Hepatocyte (in vitro differentiated cells): Measurements from ENCODE around the gene GIMAP8. TPM values are rescaled to one million over a fixed set of nuclear protein-coding genes. Genes with fewer than 3 reads are reported as not detected.

Experiments used
- DNase-seq: peaks from one replicate; pipeline ENCODE4 v3.0.0-alpha.2; 2016; ENCODE audit warnings: low spot score
- H2AFZ ChIP-seq: fragments of 200-600 bp; sonication (generic); 2 replicates; pipeline ENCODE4 v1.6.0; 2016; ENCODE audit warnings: antibody characterized with exemption, mild to moderate bottlenecking
- H3K27ac ChIP-seq: fragments of 200-600 bp; sonication (generic); 2 replicates; pipeline ENCODE4 v1.5.1; 2016; ENCODE audit warnings: mild to moderate bottlenecking
- H3K27me3 ChIP-seq: fragments of 200-600 bp; sonication (generic); 2 replicates; pipeline ENCODE4 v1.6.1; 2016
- H3K36me3 ChIP-seq: fragments of 200-600 bp; sonication (generic); replicated peaks from 2 replicates; pipeline ENCODE4 v1.5.1; 2016; ENCODE audit warnings: low read depth; ENCODE audit not compliant: insufficient read depth
- H3K4me1 ChIP-seq: fragments of 200-600 bp; sonication (generic); 2 replicates; pipeline ENCODE4 v1.5.1; 2016; ENCODE audit warnings: mild to moderate bottlenecking, moderate library complexity; ENCODE audit not compliant: insufficient read depth
- H3K4me2 ChIP-seq: fragments of 200-600 bp; sonication (generic); 2 replicates; pipeline ENCODE4 v1.6.0; 2016
- H3K4me3 ChIP-seq: fragments of 200-600 bp; sonication (generic); 2 replicates; pipeline ENCODE4 v1.5.1; 2016; ENCODE audit warnings: mild to moderate bottlenecking
- H3K79me2 ChIP-seq: fragments of 200-600 bp; sonication (generic); 2 replicates; pipeline ENCODE4 v1.6.0; 2017; ENCODE audit warnings: mild to moderate bottlenecking
- H3K9me2 ChIP-seq: fragments of 200-600 bp; sonication (generic); replicated peaks from 2 replicates; pipeline ENCODE4 v1.6.0; 2017; ENCODE audit warnings: mild to moderate bottlenecking; ENCODE audit not compliant: insufficient read depth
- H3K9me3 ChIP-seq: fragments of 200-600 bp; sonication (generic); 2 replicates; pipeline ENCODE4 v1.5.1; 2016; ENCODE audit warnings: low read depth, mild to moderate bottlenecking
- H4K20me1 ChIP-seq: fragments of 200-600 bp; sonication (generic); 2 replicates; pipeline ENCODE4 v1.6.0; 2016; ENCODE audit warnings: mild to moderate bottlenecking; ENCODE audit not compliant: insufficient read depth, poor library complexity, severe bottlenecking
- CTCF ChIP-seq: fragments of 200-600 bp; sonication (generic); IDR thresholded peaks from 2 replicates; pipeline ENCODE4 v1.5.1; 2016; ENCODE audit warnings: antibody characterized with exemption, mild to moderate bottlenecking; ENCODE audit not compliant: poor library complexity
- EZH2 ChIP-seq: fragments of 200-600 bp; sonication (generic); IDR thresholded peaks from 2 replicates; pipeline ENCODE4 v1.6.1; 2016; ENCODE audit warnings: antibody characterized with exemption, mild to moderate bottlenecking, borderline replicate concordance
- EZH2phosphoT487 ChIP-seq: fragments of 200-600 bp; sonication (generic); IDR thresholded peaks from one replicate; pipeline ENCODE4 v1.6.1; 2018; ENCODE audit warnings: antibody characterized with exemption, mild to moderate bottlenecking, low read depth, moderate library complexity; ENCODE audit not compliant: unreplicated experiment, severe bottlenecking
- WGBS: methylation state at CpG from one replicate; pipeline ENCODE4 v1.1.6; 2016; ENCODE audit warnings: low lambda C conversion rate; ENCODE audit errors: missing lambda C conversion rate; 5-methylcytosine and 5-hydroxymethylcytosine counted together
- polyA plus RNA-seq: library from polyadenylated mRNA; unstranded; fragments of >200 nt; fragmentation: Nextera tagmentation; extraction: Ambion mirVana; gene quantifications from 2 replicates; pipeline ENCODE4 v1.2.1, GENCODE V29; 2016
- total RNA-seq: library from RNA; depleted of rRNA; stranded (reverse); fragments of >200 nt; gene quantifications from 2 replicates; pipeline ENCODE4 v1.2.3, GENCODE V29; 2014

Gene GIMAP8
- total and polyA plus RNA-seq, 2 experiments from 2014 or later = 0.10 TPM; not detected in 1

DNA sequence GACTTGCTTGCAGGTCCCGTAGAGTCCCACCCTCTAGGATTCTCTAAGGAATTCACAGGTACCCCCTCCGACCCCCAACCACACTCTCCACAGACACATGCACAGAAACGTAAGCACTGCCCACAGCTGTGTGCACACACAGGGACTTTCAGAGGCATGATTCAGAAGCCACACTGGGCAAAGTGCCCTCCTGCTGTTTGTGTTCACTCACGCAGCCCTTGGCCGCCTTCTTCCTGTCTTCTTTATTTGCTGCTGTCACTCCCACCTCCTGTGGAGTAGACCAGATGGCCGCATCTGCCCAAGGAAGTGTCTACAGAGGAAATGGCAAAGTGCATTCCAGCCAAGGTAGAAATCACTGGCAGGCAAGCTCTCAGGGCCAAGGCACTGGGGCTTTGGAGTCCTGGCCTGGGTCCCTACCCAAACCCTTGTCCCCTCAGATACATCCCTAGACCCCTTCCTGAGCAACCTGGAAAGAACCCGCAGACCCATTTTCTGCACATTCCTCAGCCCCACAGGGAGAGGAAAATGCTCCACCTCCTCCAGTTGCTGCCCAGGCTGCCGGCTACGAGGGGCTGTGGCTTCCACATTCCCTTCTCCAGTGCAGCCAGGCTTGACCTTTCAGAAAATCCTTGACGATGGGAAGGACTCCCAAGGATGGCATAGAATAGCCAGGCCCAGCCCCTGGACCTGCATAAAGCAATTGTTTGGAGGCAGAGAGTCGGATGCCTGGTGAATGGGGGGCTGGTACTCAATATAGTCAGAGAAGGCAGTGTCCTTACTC, 21.6 kb upstream of the GIMAP8 start:
- no peak for DNase-seq
- no peaks in the 10 kb centered on the region for H3K9me3 ChIP-seq
- no peaks in the 10 kb centered on the region for H4K20me1 ChIP-seq
- H3K9me2 ChIP-seq = no peaks in the 10 kb centered on the region
- no peaks in the 10 kb centered on the region for H3K79me2 ChIP-seq
- 49% methylated on average over 11 of the region's 11 CpGs for WGBS
- no peak overlapping the region for H3K27ac ChIP-seq
- no peaks in the 10 kb centered on the region for H3K36me3 ChIP-seq
- no peak overlapping the region for H2AFZ ChIP-seq
- TF ChIP-seq EZH2 (no peak), EZH2phosphoT487 (no peak), CTCF (no peak)
- H3K4me2 ChIP-seq = no peak overlapping the region
- no peaks in the 10 kb centered on the region for H3K27me3 ChIP-seq
- H3K4me3 ChIP-seq = no peak overlapping the region
- H3K4me1 ChIP-seq = no peaks in the 10 kb centered on the region

DNA sequence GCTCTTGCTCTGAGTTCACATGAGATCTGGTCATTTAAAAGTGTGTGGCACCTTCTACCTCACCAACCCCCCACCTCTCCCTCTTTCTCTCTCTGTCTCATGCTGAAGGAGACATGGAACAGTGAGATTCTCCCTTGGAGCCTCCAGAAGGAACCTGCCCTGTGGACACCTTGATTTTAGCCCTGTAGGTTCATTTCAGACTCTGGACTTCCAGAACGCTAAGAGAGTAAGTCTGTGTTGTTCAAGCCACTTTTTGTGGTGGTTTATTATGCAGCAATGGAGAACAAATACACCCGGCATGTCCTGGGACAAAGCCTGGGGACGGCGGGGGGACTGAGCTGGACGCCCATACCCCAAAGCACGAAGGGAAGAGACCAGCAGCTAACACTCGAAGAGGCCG, 20.7 kb upstream of the GIMAP8 start:
- Histone ChIP-seq H3K4me2 (no peak overlapping the region), H3K27ac (no peak overlapping the region), H3K27me3 (no peaks in the 10 kb centered on the region), H2AFZ (no peak overlapping the region), H3K9me3 (no peaks in the 10 kb centered on the region), H3K4me1 (no peaks in the 10 kb centered on the region), H3K4me3 (no peak overlapping the region), H4K20me1 (no peaks in the 10 kb centered on the region), H3K9me2 (no peaks in the 10 kb centered on the region), H3K36me3 (no peaks in the 10 kb centered on the region), H3K79me2 (no peaks in the 10 kb centered on the region)
- TF ChIP-seq CTCF (no peak), EZH2phosphoT487 (no peak), EZH2 (no peak)
- DNase-seq = no peak
- WGBS = 78% methylated on average over 8 of the region's 8 CpGs

GRCh38 chr7:150430465-150431085, 19.9 kb upstream of the GIMAP8 start:
- H3K4me3 ChIP-seq = no peak overlapping the region
- H3K36me3 ChIP-seq = no peaks in the 10 kb centered on the region
- H3K4me1 ChIP-seq = no peaks in the 10 kb centered on the region
- H3K9me3 ChIP-seq = no peaks in the 10 kb centered on the region
- no peaks in the 10 kb centered on the region for H3K9me2 ChIP-seq
- no peak for DNase-seq
- no peaks in the 10 kb centered on the region for H3K27me3 ChIP-seq
- no peak overlapping the region for H2AFZ ChIP-seq
- TF ChIP-seq EZH2 (no peak), CTCF (no peak), EZH2phosphoT487 (no peak)
- WGBS = 90% methylated on average over 14 of the region's 14 CpGs
- no peaks in the 10 kb centered on the region for H3K79me2 ChIP-seq
- H3K27ac ChIP-seq = no peak overlapping the region
- H4K20me1 ChIP-seq = no peaks in the 10 kb centered on the region
- H3K4me2 ChIP-seq = no peak overlapping the region
